ENCODE data around the gene KNSTRN.

DNA sequence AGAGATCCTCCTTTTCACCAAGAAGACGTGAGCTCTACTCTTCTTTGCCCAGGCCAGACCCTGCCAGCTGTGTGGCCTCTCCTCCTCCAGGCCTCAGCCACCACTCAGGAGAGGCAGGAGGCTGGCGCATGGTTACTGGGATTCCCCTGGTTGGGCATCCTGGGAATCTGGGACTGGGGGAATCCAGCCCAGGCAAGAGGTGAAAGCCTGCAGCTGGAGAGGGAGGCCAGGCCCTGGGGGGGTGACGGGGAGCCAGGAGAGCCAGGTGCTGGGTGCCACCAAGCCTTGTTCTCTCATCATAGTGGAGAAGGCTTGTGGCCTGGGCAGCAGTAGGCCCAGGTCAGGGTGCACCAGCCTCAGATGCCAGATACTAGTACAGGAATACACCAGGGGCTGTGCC lies 48.0 kb upstream of the KNSTRN start:
- TF ChIP-seq, protein P1, sequence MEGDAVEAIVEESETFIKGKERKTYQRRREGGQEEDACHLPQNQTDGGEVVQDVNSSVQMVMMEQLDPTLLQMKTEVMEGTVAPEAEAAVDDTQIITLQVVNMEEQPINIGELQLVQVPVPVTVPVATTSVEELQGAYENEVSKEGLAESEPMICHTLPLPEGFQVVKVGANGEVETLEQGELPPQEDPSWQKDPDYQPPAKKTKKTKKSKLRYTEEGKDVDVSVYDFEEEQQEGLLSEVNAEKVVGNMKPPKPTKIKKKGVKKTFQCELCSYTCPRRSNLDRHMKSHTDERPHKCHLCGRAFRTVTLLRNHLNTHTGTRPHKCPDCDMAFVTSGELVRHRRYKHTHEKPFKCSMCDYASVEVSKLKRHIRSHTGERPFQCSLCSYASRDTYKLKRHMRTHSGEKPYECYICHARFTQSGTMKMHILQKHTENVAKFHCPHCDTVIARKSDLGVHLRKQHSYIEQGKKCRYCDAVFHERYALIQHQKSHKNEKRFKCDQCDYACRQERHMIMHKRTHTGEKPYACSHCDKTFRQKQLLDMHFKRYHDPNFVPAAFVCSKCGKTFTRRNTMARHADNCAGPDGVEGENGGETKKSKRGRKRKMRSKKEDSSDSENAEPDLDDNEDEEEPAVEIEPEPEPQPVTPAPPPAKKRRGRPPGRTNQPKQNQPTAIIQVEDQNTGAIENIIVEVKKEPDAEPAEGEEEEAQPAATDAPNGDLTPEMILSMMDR (IDR thresholded peaks at IDR 0.05) = no peak
- no peak for TF ChIP-seq EP300 (IDR thresholded peaks at IDR 0.05)
- TF ChIP-seq POLR2A (IDR thresholded peaks at IDR 0.05) = no peak

Measured in ovary (tissue), 3 donors.